GM12892 (cell line): ENCODE data around the gene NEUROD4.

Source experiments
- POLR2A ChIP-seq: IDR thresholded peaks from 2 replicates; pipeline ENCODE4 v1.6.1; 2011; ENCODE audit warnings: low read depth, low read length, control low read depth
- POLR2AphosphoS5 ChIP-seq: IDR thresholded peaks from 2 replicates; pipeline ENCODE4 v1.6.1; 2011; ENCODE audit warnings: low read depth, low read length, control low read depth
- TAF1 ChIP-seq: IDR thresholded peaks from 2 replicates; pipeline ENCODE4 v1.6.1; 2011; ENCODE audit warnings: low read depth, mild to moderate bottlenecking, control low read depth, low read length, borderline replicate concordance

- TF ChIP-seq POLR2A (peak; percentile 87), TAF1 (peak; percentile 75; the same call in 1 of the 2 replicates), POLR2AphosphoS5 (peak; percentile 84)
These were observed 35.0 kb upstream of the NEUROD4 start, which contains the start of gene TESPA1 for GRCh38 chr12:54984658-54985376.
